Left ventricle myocardium inferior (tissue), 1 donor: ENCODE results near the gene ST7. TPM values are rescaled to one million over a fixed set of nuclear protein-coding genes. Genes with fewer than 3 reads are reported as not detected.

ENCODE experiments used
- DNase-seq: peaks from one replicate; pipeline ENCODE4 v3.0.0-alpha.2; 2020
- H3K27ac ChIP-seq: fragments of 200-600 bp; replicated peaks from 2 replicates; pipeline ENCODE4 v1.8.0; 2021
- H3K27me3 ChIP-seq: fragments of 200-600 bp; 2 replicates; pipeline ENCODE4 v1.8.0; 2021; ENCODE audit warnings: low read depth
- H3K36me3 ChIP-seq: fragments of 200-600 bp; 2 replicates; pipeline ENCODE4 v1.8.0; 2021
- H3K4me1 ChIP-seq: fragments of 200-600 bp; 2 replicates; pipeline ENCODE4 v1.8.0; 2021
- H3K4me3 ChIP-seq: fragments of 200-600 bp; 2 replicates; pipeline ENCODE4 v1.8.0; 2021; ENCODE audit warnings: mild to moderate bottlenecking, moderate library complexity
- H3K9me3 ChIP-seq: fragments of 200-600 bp; replicated peaks from 2 replicates; pipeline ENCODE4 v1.8.0; 2021
- CTCF ChIP-seq: fragments of 200-600 bp; IDR thresholded peaks from 2 replicates; pipeline ENCODE4 v1.8.0; 2021; ENCODE audit warnings: antibody characterized with exemption, mild to moderate bottlenecking, borderline replicate concordance
- intact Hi-C: fragments of 100-400 bp; cut with micrococcal nuclease; formaldehyde crosslinking; loops from one replicate; pipeline ENCODE4 v1.11.0; 2022
- total RNA-seq: library from RNA; stranded (reverse); fragmentation: NEBNext Ultra II Directional; extraction: Animal tissue kit (Norgen Biotek cat#: 25700); gene quantifications from one replicate; pipeline ENCODE4 v1.2.1, GENCODE V29; 2021
- donor health status: DM: no; HTN: yes; CAD: no; lungs with severe emphysema.

The ST7 gene
- total RNA-seq, 1 donor from 2014 or later = 28.5 TPM

- no peak for TF ChIP-seq CTCF
- Histone ChIP-seq H3K4me3 (peak overlapping the region; percentile 46), H3K27ac (peak overlapping the region; percentile 62), H3K36me3 (no peaks in the 10 kb centered on the region), H3K27me3 (no peaks in the 10 kb centered on the region), H3K9me3 (no peaks in the 10 kb centered on the region), H3K4me1 (peaks cover 75% of the 10 kb centered on the region)
- DNase-seq = peak; percentile 56
- intact Hi-C loops = no loop called here
Measured at GRCh38 chr7:117014673-117015133, 61.4 kb downstream of the ST7 start.

GRCh38 chr7:117015258-117016184 lies 62.2 kb downstream of the ST7 start:
- Histone ChIP-seq H3K4me3 (peak overlapping the region; percentile 46), H3K27ac (peak overlapping the region; percentile 62)
- intact Hi-C loops = no loop called here

GRCh38 chr7:117017017-117017451 lies 63.7 kb downstream of the ST7 start:
- Histone ChIP-seq H3K9me3 (no peaks in the 10 kb centered on the region), H3K27me3 (no peaks in the 10 kb centered on the region), H3K4me3 (no peak overlapping the region), H3K36me3 (no peaks in the 10 kb centered on the region), H3K4me1 (peaks cover 85% of the 10 kb centered on the region), H3K27ac (peak overlapping the region; percentile 1)
- TF ChIP-seq CTCF = no peak
- no peak for DNase-seq
- intact Hi-C loops = no loop called here

More at GRCh38 chr7:117015258-117016184, 62.2 kb downstream of the ST7 start:
- TF ChIP-seq CTCF = no peak
- H3K4me1 ChIP-seq = peaks cover 80% of the 10 kb centered on the region
- H3K36me3 ChIP-seq = no peaks in the 10 kb centered on the region
- H3K27me3 ChIP-seq = no peaks in the 10 kb centered on the region
- H3K9me3 ChIP-seq = no peaks in the 10 kb centered on the region
- DNase-seq = no peak

- H3K27ac ChIP-seq = peak overlapping the region; percentile 1
- H3K4me1 ChIP-seq = peaks cover 93% of the 10 kb centered on the region
- no peaks in the 10 kb centered on the region for H3K36me3 ChIP-seq
- H3K9me3 ChIP-seq = no peaks in the 10 kb centered on the region
- no peak for DNase-seq
- intact Hi-C loops = no loop called here
- H3K4me3 ChIP-seq = no peak overlapping the region
- H3K27me3 ChIP-seq = no peaks in the 10 kb centered on the region
- no peak for TF ChIP-seq CTCF
Measured at GRCh38 chr7:117017702-117018266, 64.5 kb downstream of the ST7 start.

GRCh38 chr7:117018713-117019112 lies 65.4 kb downstream of the ST7 start:
- intact Hi-C loops = no loop called here
- Histone ChIP-seq H3K27ac (no peak overlapping the region), H3K4me3 (no peak overlapping the region), H3K4me1 (peaks cover 85% of the 10 kb centered on the region), H3K9me3 (no peaks in the 10 kb centered on the region), H3K27me3 (no peaks in the 10 kb centered on the region), H3K36me3 (no peaks in the 10 kb centered on the region)
- TF ChIP-seq CTCF = no peak
- no peak for DNase-seq
